Uterus (tissue), 2 donors: ENCODE data around the gene SEC63.

Source experiments
- CTCF ChIP-seq, 4 experiments: fragments of 200-600 bp in 2 of 4; fragments of 450-650 bp in 2 of 4; sonication (generic) in 2 of 4; IDR thresholded peaks; one replicate each; pipeline ENCODE4 v1.5.1; 2016 to 2019; ENCODE audit warnings: antibody characterized with exemption in 4 of 4, mild to moderate bottlenecking in 2 of 4, moderate library complexity in 1 of 4
- POLR2A ChIP-seq, 2 donors: fragments of 450-650 bp; IDR thresholded peaks; one replicate each; pipeline ENCODE4 v1.6.1; 2016; ENCODE audit warnings: antibody characterized with exemption in 2 of 2, mild to moderate bottlenecking in 1 of 2, moderate library complexity in 1 of 2

- no peak for TF ChIP-seq CTCF (IDR thresholded peaks at IDR 0.05)
- no peak for TF ChIP-seq POLR2A (IDR thresholded peaks at IDR 0.05)
Measured at GRCh38 chr6:107991061-107991460, 33.1 kb upstream of the SEC63 start.
